A673 (cell line): Measurements from ENCODE around the gene ANKUB1. TPM values are rescaled to one million over a fixed set of nuclear protein-coding genes. Genes with fewer than 3 reads are reported as not detected.

Source experiments
- BruUV-seq: library from RNA; stranded (reverse); fragments of 400-500 nt; replicated peaks from 2 replicates; lab custom pipeline; 2021; lab: Mats Ljungman, UMichigan
- CTCF ChIA-PET: fragments of 300-600 bp; sonication (Branson Sonifier 250); formaldehyde crosslinking; loops from one replicate; lab custom pipeline; 2022; ENCODE audit warnings: antibody characterized with exemption; lab: Charles Lee
- POLR2A ChIA-PET: fragments of 300-600 bp; sonication (Branson Sonifier 250); formaldehyde crosslinking; loops from one replicate; lab custom pipeline; 2022; ENCODE audit warnings: antibody characterized with exemption; ENCODE audit not compliant: low non-redundant PET; lab: Charles Lee
- DNase-seq: peaks from one replicate; pipeline ENCODE4 v3.0.0-alpha.2; 2015; ENCODE audit warnings: low spot score
- H3K27ac ChIP-seq: fragments of 200-600 bp; sonication (generic); 2 replicates; pipeline ENCODE4 v1.5.1; 2016; ENCODE audit warnings: mixed run types, low read depth, mild to moderate bottlenecking, mixed read lengths, antibody characterized with exemption, low read length; ENCODE audit not compliant: poor library complexity, severe bottlenecking
- H3K27me3 ChIP-seq: fragments of 200-600 bp; sonication (generic); replicated peaks from 2 replicates; pipeline ENCODE4 v1.6.1; 2017; ENCODE audit warnings: mixed run types, low read depth, mild to moderate bottlenecking, mixed read lengths, antibody characterized with exemption, low read length; ENCODE audit not compliant: insufficient read depth, poor library complexity
- H3K36me3 ChIP-seq: fragments of 200-600 bp; sonication (generic); 2 replicates; pipeline ENCODE4 v1.6.1; 2016; ENCODE audit warnings: mixed run types, mild to moderate bottlenecking, mixed read lengths, antibody characterized with exemption, low read length; ENCODE audit not compliant: insufficient read depth, poor library complexity, severe bottlenecking
- H3K4me1 ChIP-seq: fragments of 200-600 bp; sonication (generic); 2 replicates; pipeline ENCODE4 v1.6.1; 2017; ENCODE audit warnings: mixed run types, mild to moderate bottlenecking, mixed read lengths, antibody characterized with exemption, low read length; ENCODE audit not compliant: insufficient read depth, poor library complexity, severe bottlenecking
- H3K4me3 ChIP-seq: fragments of 200-600 bp; sonication (generic); 2 replicates; pipeline ENCODE4 v1.5.1; 2016; ENCODE audit warnings: low read depth, mixed run types, mild to moderate bottlenecking, mixed read lengths, low read length; ENCODE audit not compliant: poor library complexity, severe bottlenecking
- H3K9me3 ChIP-seq: fragments of 200-600 bp; sonication (generic); 2 replicates; pipeline ENCODE4 v1.6.1; 2016; ENCODE audit warnings: mixed run types, low read depth, mild to moderate bottlenecking, mixed read lengths, antibody characterized with exemption, low read length; ENCODE audit not compliant: poor library complexity, severe bottlenecking
- CTCF ChIP-seq: fragments of 300-800, 200-600 bp; sonication (generic); conservative IDR thresholded peaks from 2 replicates; pipeline ENCODE4 v1.5.1; 2017; ENCODE audit warnings: low read depth, mild to moderate bottlenecking, antibody characterized with exemption, low read length, moderate library complexity, mixed read lengths
- EZH2 ChIP-seq: fragments of 200-600 bp; sonication (generic); IDR thresholded peaks from 2 replicates; pipeline ENCODE4 v1.6.1; 2017; ENCODE audit warnings: borderline replicate concordance, low read depth, mild to moderate bottlenecking, mixed read lengths, antibody characterized with exemption, low read length; ENCODE audit not compliant: poor library complexity, severe bottlenecking
- intact Hi-C: fragments of 100-400 bp; cut with micrococcal nuclease; formaldehyde crosslinking; loops from one replicate; pipeline ENCODE4 v1.10.0; 2022; ENCODE audit not compliant: unreplicated experiment
- total RNA-seq: library from RNA; stranded (reverse); gene quantifications from 2 replicates; pipeline ENCODE4 v1.2.3, GENCODE V29; 2021

ANKUB1 gene
- total RNA-seq, 1 experiment from 2014 or later, result not detected

DNA sequence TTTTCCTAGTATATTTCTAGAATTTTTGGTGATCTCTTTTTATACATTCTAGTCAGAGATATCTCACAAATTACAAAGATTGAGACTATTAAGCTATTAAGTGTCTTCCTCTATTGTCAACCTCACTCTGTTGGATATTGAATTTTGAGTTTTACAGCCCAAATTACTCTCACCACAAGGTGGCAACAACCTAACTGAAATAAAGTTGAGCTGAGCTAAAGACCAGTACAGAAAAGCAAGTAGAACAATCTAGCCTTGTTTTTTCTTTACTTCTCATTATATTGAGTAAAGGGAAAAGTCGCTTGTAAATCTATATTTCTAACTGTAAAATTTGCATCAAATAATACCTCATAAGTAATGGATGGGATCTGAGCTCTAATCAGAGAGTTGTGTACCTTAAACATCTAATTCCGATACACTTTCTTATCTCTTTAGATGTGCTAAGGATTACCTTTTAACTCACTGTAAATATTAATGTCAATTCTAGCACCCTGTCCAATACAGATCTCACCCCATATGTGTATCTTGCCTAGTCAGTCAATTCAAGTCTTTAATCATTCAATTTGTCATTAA, 26.5 kb downstream of the ANKUB1 start:
- TF ChIP-seq CTCF (peak; percentile 66), EZH2 (no peak)
- no peak overlapping the region for H3K4me3 ChIP-seq
- no peaks in the 10 kb centered on the region for H3K36me3 ChIP-seq
- intact Hi-C loops, result loop anchor here (5.0 kb wide), 1 partner anchor 41 kb away; no protein-coding TSS in a partner anchor
- H3K9me3 ChIP-seq, result no peaks in the 10 kb centered on the region
- no peak overlapping the region for H3K27ac ChIP-seq
- no peaks in the 10 kb centered on the region for H3K4me1 ChIP-seq
- CTCF ChIA-PET, result interaction anchor here (0.6 to 1.5 kb wide), 4 partner anchors 42 to 956 kb away, joined by 3 to 12 read pairs (median 5); no protein-coding TSS in a partner anchor
- peaks cover 50% of the 10 kb centered on the region for H3K27me3 ChIP-seq
- POLR2A ChIA-PET, result interaction anchor here (0.7 kb wide), 1 partner anchor 14 kb away, joined by 3 read pairs; the partner anchor contains the start of gene COMMD2
- DNase-seq, result peak; percentile 35
- no TSS peak for BruUV-seq

DNA sequence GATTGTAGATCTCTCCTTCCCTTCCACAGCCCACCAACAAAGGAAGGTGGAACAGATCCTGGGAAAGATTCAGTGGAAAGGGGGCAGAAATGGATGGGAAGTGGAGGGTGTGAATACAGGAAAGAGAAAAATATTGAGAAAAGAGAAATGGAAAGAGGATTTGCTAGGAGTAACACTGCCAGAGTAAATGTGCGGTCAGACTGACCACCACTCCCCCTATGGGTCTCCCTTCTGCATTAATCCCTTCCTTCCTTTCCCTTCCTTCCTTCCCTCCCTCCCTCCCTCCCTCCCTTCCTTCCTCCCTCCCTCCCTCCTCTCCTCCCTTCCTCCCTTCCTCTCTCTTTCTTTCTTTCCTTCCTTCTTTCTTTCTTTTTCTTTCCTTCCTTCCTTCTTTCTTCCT, 28.1 kb downstream of the ANKUB1 start:
- intact Hi-C loops, result no loop called here
- no peaks in the 10 kb centered on the region for H3K4me1 ChIP-seq
- DNase-seq, result no peak
- H3K27ac ChIP-seq, result no peak overlapping the region
- no peak overlapping the region for H3K4me3 ChIP-seq
- no TSS peak for BruUV-seq
- ChIA-PET POLR2A (no interaction called here), CTCF (no interaction called here)
- no peaks in the 10 kb centered on the region for H3K36me3 ChIP-seq
- no peaks in the 10 kb centered on the region for H3K9me3 ChIP-seq
- no peak for TF ChIP-seq CTCF
- TF ChIP-seq EZH2, result no peak
- peaks cover 59% of the 10 kb centered on the region for H3K27me3 ChIP-seq

DNA sequence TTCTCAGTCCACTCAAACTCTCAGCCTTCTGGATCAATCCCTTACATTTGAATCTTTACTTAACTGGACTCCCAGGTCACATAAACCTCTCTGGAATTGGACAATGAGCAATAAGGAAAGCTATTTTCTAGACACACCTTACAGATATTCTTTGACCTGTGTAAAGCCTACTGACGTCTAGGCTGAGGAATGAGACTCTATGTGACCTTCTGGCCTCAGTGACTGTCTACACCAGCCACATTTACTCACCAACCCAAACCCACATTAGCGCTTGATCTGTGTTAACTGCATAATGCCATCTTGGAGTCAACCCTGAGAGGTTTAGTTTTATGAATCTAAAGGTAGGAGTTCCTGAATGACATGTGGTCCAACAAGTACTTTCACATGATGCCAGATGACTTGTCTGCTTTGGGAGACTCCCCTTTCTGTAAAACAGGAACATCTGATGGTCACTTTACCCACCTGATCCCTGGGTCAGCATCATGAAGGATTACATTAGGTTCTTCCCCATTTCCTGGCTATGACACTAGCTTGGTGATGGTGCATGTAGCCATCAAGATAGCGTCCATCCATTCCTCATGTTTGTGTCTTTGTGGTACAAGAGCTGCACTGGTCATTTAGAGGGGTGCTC, 28.7 kb downstream of the ANKUB1 start:
- DNase-seq, result no peak
- Histone ChIP-seq H3K27ac (no peak overlapping the region), H3K36me3 (no peaks in the 10 kb centered on the region), H3K27me3 (peaks cover 60% of the 10 kb centered on the region), H3K4me1 (no peaks in the 10 kb centered on the region), H3K4me3 (no peak overlapping the region), H3K9me3 (no peaks in the 10 kb centered on the region)
- POLR2A ChIA-PET, result no interaction called here
- TF ChIP-seq CTCF, result no peak
- no peak for TF ChIP-seq EZH2
- intact Hi-C loops, result no loop called here
- BruUV-seq, result no TSS peak
- CTCF ChIA-PET, result no interaction called here
